Right lobe of liver (tissue), 4 donors: ENCODE measurements around the gene APBA2.

ENCODE experiments used
- CTCF ChIP-seq, 4 donors: fragments of 200-600 bp in 3 of 4; fragments of 450-650 bp in 1 of 4; IDR thresholded peaks; one replicate each; pipeline versions ENCODE4 v1.5.1 to v1.8.0; 2016 to 2022; ENCODE audit warnings: antibody characterized with exemption in 4 of 4, mild to moderate bottlenecking in 2 of 4
- POLR2A ChIP-seq: fragments of 450-650 bp; IDR thresholded peaks from one replicate; pipeline ENCODE4 v1.6.1; 2017; ENCODE audit warnings: antibody characterized with exemption, mild to moderate bottlenecking
- donor health status: DM: no; HTN: no; CAD: no.
- donor health status: DM: no; HTN: no; CAD: no.
- donor health status: DM: no; HTN: yes; CAD: no.

GRCh38 chr15:29088666-29089065 lies 202.9 kb downstream of the APBA2 start:
- no peak for TF ChIP-seq CTCF (IDR thresholded peaks at IDR 0.05)
- TF ChIP-seq POLR2A, result no peak
